ENCODE data around the gene WDR31. TPM values are rescaled to one million over a fixed set of nuclear protein-coding genes. Genes with fewer than 3 reads are reported as not detected.

The WDR31 gene
- total RNA-seq, 1 experiment from 2014 or later = 1.7 TPM

DNA sequence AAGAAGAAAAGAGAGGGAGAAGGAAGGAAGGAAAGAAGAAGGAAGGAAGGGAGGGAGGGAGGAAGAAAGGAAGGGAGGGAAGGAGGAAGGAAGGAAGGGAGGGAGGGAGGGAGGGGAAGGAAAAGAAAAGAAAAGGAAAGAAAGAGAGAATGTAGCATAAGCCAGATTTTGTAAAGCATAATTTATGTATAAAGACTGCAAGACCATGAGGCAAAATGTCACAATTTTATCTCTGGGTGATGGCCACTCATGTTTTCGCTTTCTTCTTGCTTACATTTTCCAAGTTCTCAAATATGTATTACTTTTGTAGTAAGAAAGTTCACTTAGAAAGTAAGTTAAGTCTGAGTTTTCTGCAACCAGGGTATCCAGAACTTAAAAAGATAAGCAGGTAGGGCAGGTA lies 33.5 kb downstream of the WDR31 start:
- DNase-seq (no peak), ATAC-seq (no peak)
- no peaks in the 10 kb centered on the region for H3K9me3 ChIP-seq (ENCODE audit: low read length)
- H3F3A ChIP-seq (ENCODE audit: low read length, unreplicated experiment) = no peaks in the 10 kb centered on the region
- H3K79me2 ChIP-seq (ENCODE audit: low read length) = no peaks in the 10 kb centered on the region
- intact Hi-C loops (cut with micrococcal nuclease) = loop anchor here (10.0 kb wide), 1 partner anchor 348 kb away; no protein-coding TSS in a partner anchor
- BruUV-seq (replicated peaks) = no TSS peak
- CTCF ChIA-PET = no interaction called here
- H3K27me3 ChIP-seq (ENCODE audit: low read length) = no peaks in the 10 kb centered on the region
- TF ChIP-seq EZH2phosphoT487 (IDR thresholded peaks at IDR 0.05; ENCODE audit: borderline replicate concordance, low read length) (no peak), EZH2 (IDR thresholded peaks at IDR 0.05; ENCODE audit: low read length, unreplicated experiment) (no peak)
- TF ChIP-seq, protein P1, sequence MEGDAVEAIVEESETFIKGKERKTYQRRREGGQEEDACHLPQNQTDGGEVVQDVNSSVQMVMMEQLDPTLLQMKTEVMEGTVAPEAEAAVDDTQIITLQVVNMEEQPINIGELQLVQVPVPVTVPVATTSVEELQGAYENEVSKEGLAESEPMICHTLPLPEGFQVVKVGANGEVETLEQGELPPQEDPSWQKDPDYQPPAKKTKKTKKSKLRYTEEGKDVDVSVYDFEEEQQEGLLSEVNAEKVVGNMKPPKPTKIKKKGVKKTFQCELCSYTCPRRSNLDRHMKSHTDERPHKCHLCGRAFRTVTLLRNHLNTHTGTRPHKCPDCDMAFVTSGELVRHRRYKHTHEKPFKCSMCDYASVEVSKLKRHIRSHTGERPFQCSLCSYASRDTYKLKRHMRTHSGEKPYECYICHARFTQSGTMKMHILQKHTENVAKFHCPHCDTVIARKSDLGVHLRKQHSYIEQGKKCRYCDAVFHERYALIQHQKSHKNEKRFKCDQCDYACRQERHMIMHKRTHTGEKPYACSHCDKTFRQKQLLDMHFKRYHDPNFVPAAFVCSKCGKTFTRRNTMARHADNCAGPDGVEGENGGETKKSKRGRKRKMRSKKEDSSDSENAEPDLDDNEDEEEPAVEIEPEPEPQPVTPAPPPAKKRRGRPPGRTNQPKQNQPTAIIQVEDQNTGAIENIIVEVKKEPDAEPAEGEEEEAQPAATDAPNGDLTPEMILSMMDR (conservative IDR thresholded peaks at IDR 0.05; ENCODE audit: low read depth, low read length) = no peak
- H3K4me1 ChIP-seq (ENCODE audit: insufficient read depth, low read length) = no peaks in the 10 kb centered on the region
- no peaks in the 10 kb centered on the region for H3K9me2 ChIP-seq (replicated peaks; ENCODE audit: low read length)
- H2AFZ ChIP-seq (ENCODE audit: low read length) = no peak overlapping the region
- H3K4me3 ChIP-seq (ENCODE audit: low read length) = no peak overlapping the region
- H4K20me1 ChIP-seq (ENCODE audit: low read length) = no peaks in the 10 kb centered on the region
- H3K9ac ChIP-seq (ENCODE audit: low read length) = no peak overlapping the region
- H3K27ac ChIP-seq (ENCODE audit: low read length) = no peak overlapping the region
- POLR2A ChIA-PET (ENCODE audit: unreplicated experiment) = no interaction called here
- H3K36me3 ChIP-seq (ENCODE audit: low read depth, low read length) = no peaks in the 10 kb centered on the region
- no peak overlapping the region for H3K4me2 ChIP-seq (ENCODE audit: low read length)

DNA sequence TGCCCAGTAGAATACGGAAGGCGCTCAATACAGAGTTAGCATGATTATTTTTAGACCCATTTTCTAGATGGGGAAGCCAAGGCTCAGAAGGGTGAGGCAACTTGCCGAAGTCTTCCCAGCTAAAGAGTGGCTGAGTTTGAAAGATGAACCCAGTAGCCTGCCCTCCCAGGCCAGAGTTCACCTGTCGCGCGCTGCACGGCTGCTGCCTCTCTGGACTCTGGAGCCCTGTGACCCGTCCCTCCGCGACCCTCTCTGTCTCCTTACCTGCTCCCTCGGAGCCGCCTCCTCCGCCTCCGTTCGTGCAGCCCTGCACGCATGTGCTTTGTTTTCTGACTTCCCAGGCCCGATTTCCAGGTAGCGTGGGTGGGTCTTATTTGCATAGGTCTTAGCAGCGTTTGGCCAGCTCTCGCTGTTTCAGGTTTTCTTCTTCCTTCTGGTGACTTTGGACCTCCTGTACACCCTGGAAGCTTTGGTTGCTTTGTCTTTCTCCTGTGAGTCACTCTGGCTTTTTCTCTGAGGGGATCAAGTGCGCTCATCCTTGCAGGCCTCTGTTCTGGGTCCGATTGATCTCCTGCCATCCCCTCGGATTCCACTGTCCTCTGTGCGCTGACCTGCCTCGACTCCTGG lies 37.2 kb downstream of the WDR31 start, which contains the start of gene RNF183:
TSS of gene RNF183 (minus strand) at position 585 of the 627 bp plus-strand sequence. CDS start 5,192 bp downstream, outside the sequence.
- intact Hi-C loops (cut with micrococcal nuclease) = loop anchor here (10.0 kb wide), 1 partner anchor 352 kb away; no protein-coding TSS in a partner anchor
- Histone ChIP-seq H3K79me2 (ENCODE audit: low read length) (no peaks in the 10 kb centered on the region), H3K9me2 (replicated peaks; ENCODE audit: low read length) (no peaks in the 10 kb centered on the region), H3K27me3 (ENCODE audit: low read length) (no peaks in the 10 kb centered on the region), H3K4me1 (ENCODE audit: insufficient read depth, low read length) (no peaks in the 10 kb centered on the region), H3K27ac (ENCODE audit: low read length) (no peak within 1 kb of the TSS), H3K36me3 (ENCODE audit: low read depth, low read length) (no peaks in the 10 kb centered on the region), H4K20me1 (ENCODE audit: low read length) (no peaks in the 10 kb centered on the region), H3K4me2 (ENCODE audit: low read length) (no peak within 1 kb of the TSS), H2AFZ (ENCODE audit: low read length) (no peak within 1 kb of the TSS), H3K4me3 (ENCODE audit: low read length) (no peak within 1 kb of the TSS), H3F3A (ENCODE audit: low read length, unreplicated experiment) (no peaks in the 10 kb centered on the region), H3K9me3 (ENCODE audit: low read length) (no peaks in the 10 kb centered on the region), H3K9ac (ENCODE audit: low read length) (no peak within 1 kb of the TSS)
- no peak for ATAC-seq
- BruUV-seq (replicated peaks) = no TSS peak
- ChIA-PET CTCF (no interaction called here), POLR2A (ENCODE audit: unreplicated experiment) (no interaction called here)
- DNase-seq = no peak
- TF ChIP-seq, protein P1 (conservative IDR thresholded peaks at IDR 0.05; ENCODE audit: low read depth, low read length) = no peak
- no peak for TF ChIP-seq EZH2phosphoT487 (IDR thresholded peaks at IDR 0.05; ENCODE audit: borderline replicate concordance, low read length)

DNA sequence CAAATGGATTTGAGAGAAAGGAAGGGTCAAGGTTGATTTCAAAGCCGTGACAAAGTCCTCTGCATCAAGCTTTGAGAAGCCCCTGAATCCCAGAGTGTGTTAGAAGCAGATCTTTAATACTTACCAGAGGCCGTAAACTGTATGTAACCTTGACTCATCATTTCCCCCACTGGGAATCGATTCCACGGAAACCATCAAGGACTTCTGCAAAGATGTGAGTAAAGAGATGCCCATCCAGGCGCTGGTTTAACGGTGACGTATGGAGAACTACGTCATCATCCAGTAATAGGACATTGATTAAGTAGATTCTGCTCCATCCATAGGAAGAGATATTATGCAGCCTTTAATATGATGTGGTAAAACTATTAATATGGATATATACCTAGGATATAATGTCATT lies 38.5 kb downstream of the WDR31 start:
- H3K9me3 ChIP-seq (ENCODE audit: low read length) = no peaks in the 10 kb centered on the region
- H3K4me3 ChIP-seq (ENCODE audit: low read length) = no peak overlapping the region
- DNase-seq (no peak), ATAC-seq (no peak)
- no peak overlapping the region for H3K27ac ChIP-seq (ENCODE audit: low read length)
- ChIA-PET POLR2A (ENCODE audit: unreplicated experiment) (no interaction called here), CTCF (no interaction called here)
- H3K79me2 ChIP-seq (ENCODE audit: low read length) = no peaks in the 10 kb centered on the region
- H3K4me1 ChIP-seq (ENCODE audit: insufficient read depth, low read length) = no peaks in the 10 kb centered on the region
- H4K20me1 ChIP-seq (ENCODE audit: low read length) = no peaks in the 10 kb centered on the region
- TF ChIP-seq EZH2 (IDR thresholded peaks at IDR 0.05; ENCODE audit: low read length, unreplicated experiment) (no peak), EZH2phosphoT487 (IDR thresholded peaks at IDR 0.05; ENCODE audit: borderline replicate concordance, low read length) (no peak)
- TF ChIP-seq, protein P1 (conservative IDR thresholded peaks at IDR 0.05; ENCODE audit: low read depth, low read length) = no peak
- H3K27me3 ChIP-seq (ENCODE audit: low read length) = no peaks in the 10 kb centered on the region
- no peaks in the 10 kb centered on the region for H3K36me3 ChIP-seq (ENCODE audit: low read depth, low read length)
- H3K4me2 ChIP-seq (ENCODE audit: low read length) = no peak overlapping the region
- no peaks in the 10 kb centered on the region for H3F3A ChIP-seq (ENCODE audit: low read length, unreplicated experiment)
- BruUV-seq (replicated peaks) = no TSS peak
- H3K9ac ChIP-seq (ENCODE audit: low read length) = no peak overlapping the region
- H2AFZ ChIP-seq (ENCODE audit: low read length) = no peak overlapping the region
- no peaks in the 10 kb centered on the region for H3K9me2 ChIP-seq (replicated peaks; ENCODE audit: low read length)
- intact Hi-C loops (cut with micrococcal nuclease) = loop anchor here (10.0 kb wide), 1 partner anchor 353 kb away; no protein-coding TSS in a partner anchor
